GM21619 (cell line): ENCODE results near the gene ASF1B.

Source experiments
- ATAC-seq: cut with Tn5 transposase; IDR thresholded peaks from one replicate; pipeline ENCODE4 v1.9.1; 2021; ENCODE audit not compliant: unreplicated experiment

ASF1B gene

GRCh38 chr19:14089662-14090508 lies 46.5 kb downstream of the ASF1B start:
- no peak for ATAC-seq

- no peak for ATAC-seq
Measured at GRCh38 chr19:14089412-14089661, 47.1 kb downstream of the ASF1B start.

GRCh38 chr19:14088634-14089411 lies 47.6 kb downstream of the ASF1B start:
- ATAC-seq, result no peak

- ATAC-seq, result no peak
Measured at GRCh38 chr19:14086098-14086497, 50.3 kb downstream of the ASF1B start.

- ATAC-seq, result no peak
Measured at GRCh38 chr19:14085309-14085995, 50.9 kb downstream of the ASF1B start, which contains the start of gene C19orf67. Gene C19orf67, minus strand, starts transcription at chr19:14085783. Its CDS starts 156 bp downstream, at chr19:14085627.

GRCh38 chr19:14082675-14082960 lies 53.8 kb downstream of the ASF1B start:
- no peak for ATAC-seq

GRCh38 chr19:14081797-14082674 lies 54.4 kb downstream of the ASF1B start:
- ATAC-seq, result peak; percentile 14

- peak; percentile 77 for ATAC-seq
Measured at GRCh38 chr19:14080887-14081796, 55.2 kb downstream of the ASF1B start.

GRCh38 chr19:14078411-14078810 lies 58.0 kb downstream of the ASF1B start:
- no peak for ATAC-seq

- ATAC-seq, result no peak
Measured at GRCh38 chr19:14073925-14074838, 62.2 kb downstream of the ASF1B start.

GRCh38 chr19:14073261-14073924 lies 63.0 kb downstream of the ASF1B start:
- ATAC-seq, result peak; percentile 49

GRCh38 chr19:14072535-14073260 lies 63.7 kb downstream of the ASF1B start, which contains the start of gene MISP3:
Gene MISP3, plus strand, starts transcription at chr19:14072786. Its CDS starts 524 bp downstream, at chr19:14073310.
- no peak for ATAC-seq

GRCh38 chr19:14070268-14071050 lies 65.9 kb downstream of the ASF1B start:
- no peak for ATAC-seq
